GM18868 (cell line): ENCODE data around the gene PDZD2.
A peak's percentile ranks its signal among the peaks of the same experiment; 100 is the strongest.
"Not testable (repeated sequence)": the region's sequence is repeated elsewhere in the genome, so short reads cannot be mapped to it uniquely, and the experiment has no call there.

ENCODE experiments used
- ATAC-seq: cut with Tn5 transposase; IDR thresholded peaks from one replicate; pipeline ENCODE4 v1.9.1; 2021; ENCODE audit warnings: mild to moderate bottlenecking, moderate library complexity; ENCODE audit not compliant: unreplicated experiment

The PDZD2 gene

GRCh38 chr5:31767335-31768031, 128.6 kb downstream of the PDZD2 start:
- ATAC-seq: peak; percentile 28

- no peak for ATAC-seq
These were observed 129.1 kb downstream of the PDZD2 start for GRCh38 chr5:31768046-31768445.

GRCh38 chr5:31768784-31769183, 129.9 kb downstream of the PDZD2 start:
- ATAC-seq: no peak

- ATAC-seq: no peak
These were observed 130.6 kb downstream of the PDZD2 start for GRCh38 chr5:31769530-31769929.

- no peak for ATAC-seq
These were observed 131.3 kb downstream of the PDZD2 start for GRCh38 chr5:31770132-31770720.

- peak; percentile 93 for ATAC-seq
These were observed 132.1 kb downstream of the PDZD2 start for GRCh38 chr5:31770998-31771397.

GRCh38 chr5:31771500-31771899, 132.6 kb downstream of the PDZD2 start:
- ATAC-seq: peak; percentile 8

- ATAC-seq: not testable (repeated sequence)
These were observed 137.4 kb downstream of the PDZD2 start for GRCh38 chr5:31776294-31776693.

GRCh38 chr5:31776976-31777651, 138.2 kb downstream of the PDZD2 start:
- ATAC-seq: no peak

GRCh38 chr5:31781772-31782171, 142.8 kb downstream of the PDZD2 start:
- ATAC-seq: no peak

GRCh38 chr5:31783086-31783645, 144.2 kb downstream of the PDZD2 start:
- no peak for ATAC-seq

- no peak for ATAC-seq
These were observed 144.8 kb downstream of the PDZD2 start for GRCh38 chr5:31783731-31784130.

- no peak for ATAC-seq
These were observed 147.2 kb downstream of the PDZD2 start for GRCh38 chr5:31786090-31786631.

- ATAC-seq: no peak
These were observed 155.1 kb downstream of the PDZD2 start for GRCh38 chr5:31794009-31794408.

- ATAC-seq: no peak
These were observed 159.2 kb downstream of the PDZD2 start for GRCh38 chr5:31798168-31798567.

GRCh38 chr5:31800351-31800750, 161.4 kb downstream of the PDZD2 start:
- ATAC-seq: no peak

GRCh38 chr5:31805785-31806400, 167.0 kb downstream of the PDZD2 start:
- ATAC-seq: no peak

GRCh38 chr5:31806561-31806960, 167.6 kb downstream of the PDZD2 start:
- no peak for ATAC-seq

- ATAC-seq: no peak
These were observed 169.0 kb downstream of the PDZD2 start for GRCh38 chr5:31807789-31808540.
